K562 (cell line): Measurements from ENCODE around the gene FAM120AOS. TPM values are rescaled to one million over a fixed set of nuclear protein-coding genes. Genes with fewer than 3 reads are reported as not detected.

Source experiments
- ATAC-seq: fragments of 200-7000 bp; cut with Tn5 transposase; 3 replicates; pipeline ENCODE4 v1.9.1; 2020; ENCODE audit warnings: moderate library complexity
- BruUV-seq: library from RNA; stranded (reverse); fragments of 400-500 nt; replicated peaks from 2 replicates; lab custom pipeline; 2021; lab: Mats Ljungman, UMichigan
- CTCF ChIA-PET: fragments of 300-600 bp; formaldehyde crosslinking; extraction: SDS; loops from one replicate; lab custom pipeline; 2021; ENCODE audit warnings: low intra/inter-chr PET ratio; lab: Yijun Ruan, JAX
- POLR2A ChIA-PET: fragments of 300-600, 350-650 bp; sonication (Branson Sonifier 250); formaldehyde crosslinking; extraction: SDS; loops from one replicate; lab custom pipeline; 2021; ENCODE audit warnings: antibody characterized with exemption, inconsistent platforms; lab: Yijun Ruan, JAX
- DNase-seq, 4 experiments: peaks; one replicate each; pipeline versions ENCODE4 v3.0.0 to v3.0.0-alpha.2; 2011 to 2018; ENCODE audit warnings: low spot score in 3 of 4, mixed read lengths in 3 of 4; ENCODE audit errors: extremely low read depth in 1 of 4
- FAIRE-seq: peaks from 2 replicates; lab custom pipeline; 2011; peaks lifted over from hg19 to GRCh38; lab: Jason Lieb, UNC
- H2AFZ ChIP-seq: 2 replicates; pipeline ENCODE4 v1.6.0; 2011; ENCODE audit warnings: low read depth, low read length, control low read depth, inconsistent platforms
- H3K27ac ChIP-seq: fragments of 200-600 bp; 3 replicates; pipeline ENCODE4 v1.8.0; 2011; ENCODE audit warnings: low read depth, mild to moderate bottlenecking, control low read depth, inconsistent platforms, low read length, moderate library complexity, mixed read lengths; ENCODE audit errors: extremely low read depth
- H3K27me3 ChIP-seq, 2 experiments: fragments of 300-600 bp in 1 of 2; 2 replicates in 1 of 2; 3 replicates in 1 of 2; pipeline versions ENCODE4 v1.6.0 to v1.8.0; 2011; ENCODE audit warnings: inconsistent platforms in 2 of 2, low read length in 2 of 2, mild to moderate bottlenecking in 1 of 2, mixed read lengths in 1 of 2, moderate library complexity in 1 of 2; ENCODE audit not compliant: control insufficient read depth in 2 of 2, insufficient read depth in 2 of 2
- H3K36me3 ChIP-seq: fragments of 300-600 bp; 3 replicates; pipeline ENCODE4 v1.8.0; 2011; ENCODE audit warnings: mild to moderate bottlenecking, low read length, inconsistent platforms; ENCODE audit not compliant: control insufficient read depth, insufficient read depth
- H3K4me1 ChIP-seq, 2 experiments: fragments of 200-600 bp in 1 of 2; replicated peaks in 1 of 2; 2 replicates in 1 of 2; 3 replicates in 1 of 2; pipeline versions ENCODE4 v1.5.1 to v1.8.0; 2011; ENCODE audit warnings: inconsistent platforms in 2 of 2, low read length in 2 of 2, mild to moderate bottlenecking in 1 of 2, mixed read lengths in 1 of 2, moderate library complexity in 1 of 2; ENCODE audit not compliant: control insufficient read depth in 2 of 2, insufficient read depth in 2 of 2
- H3K4me2 ChIP-seq: 2 replicates; pipeline ENCODE4 v1.6.1; 2011; ENCODE audit warnings: low read length, control low read depth, inconsistent platforms, mixed read lengths; ENCODE audit not compliant: insufficient read depth
- H3K4me3 ChIP-seq: fragments of 200-600 bp; sonication (generic), shearing (Covaris generic); 2 replicates; pipeline ENCODE4 v1.5.1; 2016; ENCODE audit warnings: control low read depth, inconsistent platforms
- H3K79me2 ChIP-seq: fragments of 200-600 bp; 3 replicates; pipeline ENCODE4 v1.8.0; 2011; ENCODE audit warnings: low read length, inconsistent platforms; ENCODE audit not compliant: control insufficient read depth, insufficient read depth
- H3K9ac ChIP-seq, 2 experiments: 2 replicates each; pipeline versions ENCODE4 v1.6.0 to v1.6.1; 2011; ENCODE audit warnings: low read depth in 2 of 2, low read length in 2 of 2, control low read depth in 1 of 2, inconsistent platforms in 1 of 2, mild to moderate bottlenecking in 1 of 2, mixed read lengths in 1 of 2; ENCODE audit not compliant: insufficient read depth in 1 of 2
- H3K9me1 ChIP-seq: one replicate; pipeline ENCODE4 v1.6.0; 2011; ENCODE audit warnings: inconsistent platforms, mild to moderate bottlenecking, low read length, moderate library complexity; ENCODE audit not compliant: control insufficient read depth, insufficient read depth
- H3K9me3 ChIP-seq: replicated peaks from 2 replicates; pipeline ENCODE4 v1.5.1; 2011; ENCODE audit warnings: low read depth, low read length, inconsistent platforms; ENCODE audit not compliant: control insufficient read depth, insufficient read depth
- H4K20me1 ChIP-seq: replicated peaks from 2 replicates; pipeline ENCODE4 v1.6.1; 2011; ENCODE audit warnings: low read length, inconsistent platforms, mixed read lengths; ENCODE audit not compliant: control insufficient read depth, insufficient read depth
- BDP1 ChIP-seq: IDR thresholded peaks from 3 replicates; pipeline ENCODE4 v1.6.1; 2011; ENCODE audit not compliant: insufficient read length, insufficient read depth
- MBD1 ChIP-seq: fragments of 250-450 bp; sonication (Bioruptor Pico); IDR thresholded peaks from 2 replicates; pipeline ENCODE4 v1.8.0; 2022; ENCODE audit warnings: inconsistent platforms
- SMAD2 ChIP-seq: fragments of 150-350 bp; IDR thresholded peaks from 2 replicates; pipeline ENCODE4 v1.6.1; 2014; ENCODE audit warnings: low read depth, mild to moderate bottlenecking, low read length
- WGBS: fragments of 100-300 bp; shearing (Covaris generic); methylation state at CpG from one replicate; pipeline ENCODE4 v1.1.6; 2016; ENCODE audit warnings: low coverage, mixed read lengths; ENCODE audit not compliant: insufficient coverage; ENCODE audit errors: missing lambda C conversion rate; 5-methylcytosine and 5-hydroxymethylcytosine counted together
- in situ Hi-C: fragments of 300-500 bp; cut with MboI; formaldehyde crosslinking; loops from 4 replicates; pipeline ENCODE4 v1.15.0; 2018; ENCODE audit warnings: inconsistent platforms, mixed read lengths
- intact Hi-C: fragments of 100-400 bp; cut with micrococcal nuclease; formaldehyde crosslinking; loops from 2 replicates; pipeline ENCODE4 v1.14.2; 2022
- polyA plus RNA-seq, 8 experiments: library from polyadenylated mRNA; depleted of rRNA in 4 of 8; stranded (reverse) in 5 of 8; unstranded in 3 of 8; fragments of >200 nt; fragmentation: Nextera tagmentation in 2 of 8; fragmentation: Illumina TruSeq in 1 of 8; extraction: Ambion mirVana in 2 of 8; extraction: Trizol in 1 of 8; gene quantifications; 2 replicates each; pipeline versions ENCODE4 v1.2.1 to v1.2.3, GENCODE V29; 2011 to 2014; ENCODE audit warnings: inconsistent platforms in 1 of 8, missing spikeins in 1 of 8
- total RNA-seq, 7 experiments: library from RNA; depleted of rRNA in 6 of 7; stranded (reverse); fragments of >200 nt in 6 of 7; fragmentation: Illumina TruSeq in 2 of 7; extraction: Trizol in 2 of 7; gene quantifications; 2 replicates each; pipeline versions ENCODE4 v1.2.1 to v1.2.3, GENCODE V29; 2011 to 2021; ENCODE audit warnings: low replicate concordance in 1 of 7

Gene FAM120AOS
- total and polyA plus RNA-seq, 9 of the 15 experiments (the other 6 are each of a cell fraction or from before 2014, with no cell fraction given): 18.8 to 53.4 (median 41.4) TPM

DNA sequence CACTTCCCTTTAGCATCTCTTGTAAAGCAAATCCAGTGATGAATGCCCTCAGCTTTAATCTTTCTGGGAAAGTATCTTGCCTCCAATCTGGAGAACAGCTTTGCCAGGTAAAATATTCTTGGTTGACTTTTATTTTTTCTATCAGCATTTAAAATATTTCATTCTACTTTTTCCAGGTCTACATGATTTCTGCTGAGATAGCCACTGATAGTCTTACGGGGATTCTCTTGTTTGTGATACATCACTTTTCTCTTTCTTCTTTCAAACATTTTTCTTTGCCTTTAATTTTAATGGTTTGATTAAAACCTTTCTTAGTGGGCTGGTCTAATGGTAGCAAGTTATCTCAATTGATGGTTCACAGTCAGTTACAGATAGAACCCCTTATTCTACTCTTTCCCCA lies 35.8 kb downstream of the FAM120AOS start:
- H4K20me1 ChIP-seq: no peaks in the 10 kb centered on the region
- H3K4me2 ChIP-seq: no peak overlapping the region
- peaks cover 2 to 18% of the 10 kb centered on the region in 2 experiments; a peak in 2 of 5 replicates for H3K27me3 ChIP-seq
- H2AFZ ChIP-seq: no peak overlapping the region
- no peaks in the 10 kb centered on the region for H3K4me1 ChIP-seq
- in situ Hi-C loops: no loop called here
- no peak overlapping the region for H3K9ac ChIP-seq
- WGBS: 0% methylated on average over 1 of the region's 1 CpG
- no peak for ATAC-seq
- ChIA-PET POLR2A (no interaction called here), CTCF (no interaction called here)
- no peak for TF ChIP-seq BDP1
- no peak for TF ChIP-seq SMAD2
- TF ChIP-seq MBD1 (CRISPR knock-in tag): no peak
- no peak overlapping the region for H3K27ac ChIP-seq
- no peaks in the 10 kb centered on the region for H3K79me2 ChIP-seq
- no peaks in the 10 kb centered on the region for H3K9me1 ChIP-seq
- 0 out of 2 replicates have a peak, but pooled peaks cover 7% of the 10 kb centered on the region for H3K9me3 ChIP-seq
- no peaks in the 10 kb centered on the region for H3K36me3 ChIP-seq
- intact Hi-C loops: no loop called here
- BruUV-seq: no TSS peak
- DNase-seq: no peak
- no peak for FAIRE-seq
- no peak overlapping the region for H3K4me3 ChIP-seq
